GM13976 (cell line): ENCODE data around the gene ING5.

Experiments used
- DNase-seq: peaks from one replicate; pipeline ENCODE4 v3.0.0; 2012; ENCODE audit warnings: low spot score
- CTCF ChIP-seq: IDR thresholded peaks from 2 replicates; pipeline ENCODE4 v1.5.1; 2012; ENCODE audit warnings: borderline replicate concordance, mild to moderate bottlenecking; ENCODE audit not compliant: insufficient read depth; ENCODE audit errors: extremely low read depth, missing control alignments, control extremely low read depth
- in situ Hi-C: fragments of 300-500 bp; cut with MboI; formaldehyde crosslinking; loops from one replicate; pipeline ENCODE4 v1.12.0; 2022; ENCODE audit warnings: low sequenced_read_pairs, mixed read lengths, inconsistent platforms; ENCODE audit not compliant: unreplicated experiment

Gene ING5

GRCh38 chr2:241768251-241768711, 66.4 kb downstream of the ING5 start:
- DNase-seq, result peak; percentile 20
- TF ChIP-seq CTCF, result no peak
- in situ Hi-C loops, result no loop called here

GRCh38 chr2:241768850-241769249, 67.0 kb downstream of the ING5 start:
- peak; percentile 15 for DNase-seq
- in situ Hi-C loops, result no loop called here
- no peak for TF ChIP-seq CTCF

- in situ Hi-C loops, result no loop called here
- TF ChIP-seq CTCF, result no peak
- DNase-seq, result no peak
Observed at GRCh38 chr2:241769819-241770184, 68.0 kb downstream of the ING5 start.

- in situ Hi-C loops, result no loop called here
- TF ChIP-seq CTCF, result no peak
- peak; percentile 27 for DNase-seq
Observed at GRCh38 chr2:241770185-241770935, 68.5 kb downstream of the ING5 start.

GRCh38 chr2:241770936-241771285, 69.1 kb downstream of the ING5 start:
- TF ChIP-seq CTCF, result no peak
- peak; percentile 34 for DNase-seq
- in situ Hi-C loops, result no loop called here

- DNase-seq, result peak; percentile 55
- TF ChIP-seq CTCF, result no peak
- in situ Hi-C loops, result no loop called here
Observed at GRCh38 chr2:241771286-241772062, 69.6 kb downstream of the ING5 start.
